T-helper 17 cell (primary cell): ENCODE data around the gene TRIM58. TPM values are rescaled to one million over a fixed set of nuclear protein-coding genes. Genes with fewer than 3 reads are reported as not detected.

ENCODE experiments used
- ATAC-seq: fragments of 150-1000 bp; cut with Tn5 transposase; 2 replicates; pipeline ENCODE4 v1.10.0; 2021; ENCODE audit warnings: mild to moderate bottlenecking, moderate library complexity
- DNase-seq, 3 donors: peaks; one replicate each; pipeline versions ENCODE4 v3.0.0 to v3.0.0-alpha.2; 2020 to 2021
- H3K9me3 ChIP-seq: one replicate; pipeline ENCODE4 v1.7.0; 2013; ENCODE audit warnings: low read length, mild to moderate bottlenecking; ENCODE audit not compliant: control insufficient read depth, poor library complexity, severe bottlenecking
- H3K27ac Mint-ChIP-seq: one replicate; pipeline ENCODE4 v1.8.0; 2022; ENCODE audit warnings: mild to moderate bottlenecking, moderate library complexity, mixed read lengths
- H3K27me3 Mint-ChIP-seq: one replicate; pipeline ENCODE4 v1.8.0; 2022; ENCODE audit warnings: mixed read lengths
- H3K36me3 Mint-ChIP-seq: one replicate; pipeline ENCODE4 v1.8.0; 2022; ENCODE audit warnings: low read depth, mixed read lengths
- H3K4me1 Mint-ChIP-seq: one replicate; pipeline ENCODE4 v1.8.0; 2022; ENCODE audit warnings: mild to moderate bottlenecking, mixed read lengths
- H3K4me3 Mint-ChIP-seq: one replicate; pipeline ENCODE4 v1.8.0; 2022; ENCODE audit warnings: mild to moderate bottlenecking, moderate library complexity, mixed read lengths
- total RNA-seq, 4 donors: library from RNA in 2 of 4; stranded (reverse) in 2 of 4; gene quantifications; one replicate each; pipeline ENCODE4 v1.2.3 and lab custom pipeline; 2022 to 2026

Gene TRIM58
- total RNA-seq, 2 donors from 2014 or later, result 1.2 to 44.2 TPM

DNA sequence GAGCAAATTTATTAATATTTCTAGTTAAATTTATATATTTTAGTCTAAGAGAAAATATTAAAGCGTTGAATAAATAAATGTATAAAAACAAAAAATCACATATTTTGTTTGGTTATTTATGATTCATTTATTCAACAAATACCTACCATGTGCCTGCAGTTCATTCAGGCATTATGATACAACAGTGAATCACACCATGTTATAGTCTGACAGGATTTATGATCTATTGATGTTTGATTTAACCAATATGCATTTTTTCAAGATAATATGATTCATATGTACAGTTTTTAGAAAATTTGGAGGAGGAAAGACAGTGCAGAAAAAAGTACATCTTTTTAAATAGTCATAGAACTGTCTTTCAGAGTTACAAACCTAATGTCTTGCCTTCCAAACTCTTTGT is 7.4 kb upstream of the TRIM58 start:
- DNase-seq, result no peak
- H3K9me3 ChIP-seq, result no peaks in the 10 kb centered on the region
- H3K27ac Mint-ChIP-seq, result no peak overlapping the region
- peaks cover 29% of the 10 kb centered on the region for H3K27me3 Mint-ChIP-seq
- no peaks in the 10 kb centered on the region for H3K36me3 Mint-ChIP-seq
- no peak for ATAC-seq
- no peaks in the 10 kb centered on the region for H3K4me1 Mint-ChIP-seq
- no peak overlapping the region for H3K4me3 Mint-ChIP-seq

DNA sequence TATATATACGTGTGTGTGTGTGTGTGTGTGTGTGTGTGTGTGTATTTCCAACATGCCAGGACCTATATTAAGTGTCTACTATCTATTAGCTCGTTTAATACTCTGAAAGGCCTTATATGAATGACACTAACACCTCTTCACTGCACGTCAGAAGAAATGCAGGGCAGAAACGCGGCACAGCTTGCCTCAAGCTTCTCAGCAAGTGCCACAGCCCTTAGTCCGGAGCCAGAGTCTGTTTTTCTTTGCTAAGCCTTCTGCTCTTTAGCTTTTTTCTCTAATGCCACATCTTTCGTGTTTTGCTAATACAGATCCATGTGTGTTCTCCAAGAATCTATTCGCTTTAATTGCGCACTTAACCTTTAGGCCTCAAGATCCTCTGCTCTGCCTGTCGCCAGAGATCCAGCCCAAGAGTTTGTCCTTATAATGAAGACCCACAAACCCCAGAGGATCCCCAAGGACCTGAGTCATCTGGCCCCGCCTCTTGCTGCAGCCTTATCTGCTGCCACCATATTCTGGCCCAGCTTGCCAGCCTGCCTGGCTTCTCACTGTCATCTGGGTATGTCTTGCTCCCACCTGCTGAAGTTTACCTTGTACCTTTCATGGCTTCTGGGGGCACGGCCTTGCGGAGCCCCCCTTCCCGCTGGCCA is 2.0 kb upstream of the TRIM58 start:
- H3K4me1 Mint-ChIP-seq, result peaks cover 11% of the 10 kb centered on the region
- ATAC-seq (no peak), DNase-seq (no peak)
- H3K27me3 Mint-ChIP-seq, result peaks cover 61% of the 10 kb centered on the region
- H3K9me3 ChIP-seq, result no peaks in the 10 kb centered on the region
- peaks cover 6% of the 10 kb centered on the region for H3K36me3 Mint-ChIP-seq
- no peak overlapping the region for H3K27ac Mint-ChIP-seq
- H3K4me3 Mint-ChIP-seq, result no peak overlapping the region

DNA sequence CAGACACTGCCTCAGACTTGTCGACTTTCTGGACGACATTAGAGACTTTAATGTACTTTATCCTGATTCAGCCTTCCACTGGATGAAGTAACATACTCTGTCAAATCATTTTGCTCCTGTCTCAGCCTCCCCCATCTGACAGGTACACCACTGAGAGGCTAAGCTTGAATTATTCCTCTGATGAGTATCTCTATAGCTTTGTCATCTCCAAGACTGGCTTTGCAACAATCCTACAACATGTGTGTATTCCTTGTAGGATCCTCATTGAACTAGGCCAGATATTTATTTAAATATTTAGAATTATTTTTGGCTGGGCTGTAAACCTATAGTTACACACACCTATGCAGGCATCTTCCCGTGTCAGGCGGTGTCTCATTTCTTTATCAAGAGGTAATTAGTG is 1.1 kb upstream of the TRIM58 start:
- DNase-seq (no peak), ATAC-seq (no peak)
- peaks cover 67% of the 10 kb centered on the region for H3K27me3 Mint-ChIP-seq
- H3K4me1 Mint-ChIP-seq, result peaks cover 11% of the 10 kb centered on the region
- no peaks in the 10 kb centered on the region for H3K9me3 ChIP-seq
- H3K4me3 Mint-ChIP-seq, result peak overlapping the region; percentile 86
- H3K27ac Mint-ChIP-seq, result no peak overlapping the region
- H3K36me3 Mint-ChIP-seq, result peaks cover 6% of the 10 kb centered on the region

DNA sequence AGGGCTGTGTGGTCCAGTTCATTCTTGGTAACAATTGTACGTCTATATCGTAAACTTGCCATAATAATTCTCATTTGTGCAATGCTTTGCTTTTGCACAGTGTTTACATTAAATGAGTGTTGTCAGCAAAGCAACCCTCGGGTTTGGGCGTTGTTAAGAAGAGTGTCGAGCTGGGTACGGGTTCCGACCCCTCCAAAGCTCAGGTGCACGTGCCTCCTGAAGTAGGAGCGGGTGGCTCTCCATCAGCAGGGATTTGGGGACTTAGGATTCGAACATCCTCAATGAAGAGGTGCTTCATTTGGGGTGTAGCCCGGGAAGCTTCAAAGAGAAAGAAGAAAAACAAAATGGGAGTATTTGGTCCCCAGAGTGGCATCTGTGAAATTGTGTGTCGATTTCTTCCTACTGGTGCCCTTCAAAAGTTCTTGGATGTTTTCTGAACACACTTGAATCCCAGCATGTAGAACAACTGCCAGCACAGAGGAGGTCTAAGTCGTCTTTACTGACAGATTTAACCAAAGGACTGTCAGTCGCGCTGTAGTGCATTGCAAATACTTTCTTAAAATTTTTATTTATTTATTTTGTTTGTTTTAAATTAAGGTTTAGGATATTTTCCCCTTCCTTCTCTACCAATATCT is 1.1 kb downstream of the TRIM58 start:
- H3K9me3 ChIP-seq, result no peaks in the 10 kb centered on the region
- Mint-ChIP-seq H3K27ac (no peak overlapping the region), H3K4me1 (peaks cover 11% of the 10 kb centered on the region), H3K27me3 (peaks cover 65% of the 10 kb centered on the region), H3K36me3 (peaks cover 11% of the 10 kb centered on the region), H3K4me3 (peak overlapping the region; percentile 86)
- peak; percentile 20 for ATAC-seq
- no peak for DNase-seq

DNA sequence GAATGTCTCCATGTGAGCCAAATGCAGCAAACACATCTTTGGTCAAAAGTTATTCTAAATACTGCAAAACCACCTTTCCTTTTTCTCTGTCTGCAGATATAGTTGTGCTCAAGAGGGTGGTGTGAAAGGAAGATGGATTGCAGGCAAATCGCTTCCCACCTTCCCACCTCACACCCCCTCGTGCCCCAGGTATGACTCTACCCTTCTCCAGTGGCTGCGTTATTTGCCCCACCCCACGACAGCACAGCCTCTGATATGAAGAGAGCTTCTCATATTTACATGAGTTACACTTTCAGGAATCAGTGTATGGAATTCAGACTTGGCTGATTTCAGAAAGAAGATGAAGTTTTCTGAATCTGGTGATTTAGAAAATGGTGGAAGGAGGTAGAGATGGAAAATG is 5.8 kb downstream of the TRIM58 start:
- Mint-ChIP-seq H3K4me3 (no peak overlapping the region), H3K27me3 (peaks cover 32% of the 10 kb centered on the region), H3K27ac (no peak overlapping the region), H3K4me1 (peaks cover 5% of the 10 kb centered on the region), H3K36me3 (peaks cover 10% of the 10 kb centered on the region)
- H3K9me3 ChIP-seq, result no peaks in the 10 kb centered on the region
- DNase-seq (no peak), ATAC-seq (no peak)

DNA sequence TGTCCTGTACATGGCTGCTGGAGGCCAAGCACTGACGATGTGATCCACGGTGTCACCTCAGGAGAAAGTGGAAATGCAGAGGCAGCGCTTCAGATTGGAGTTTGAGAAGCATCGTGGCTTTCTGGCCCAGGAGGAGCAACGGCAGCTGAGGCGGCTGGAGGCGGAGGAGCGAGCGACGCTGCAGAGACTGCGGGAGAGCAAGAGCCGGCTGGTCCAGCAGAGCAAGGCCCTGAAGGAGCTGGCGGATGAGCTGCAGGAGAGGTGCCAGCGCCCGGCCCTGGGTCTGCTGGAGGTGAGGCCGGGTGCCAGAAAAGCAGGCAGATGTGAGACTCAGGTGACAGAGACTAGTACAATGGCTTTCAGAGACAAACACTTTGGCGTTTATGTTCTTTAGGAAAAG is 7.7 kb downstream of the TRIM58 start:
- Mint-ChIP-seq H3K4me1 (no peaks in the 10 kb centered on the region), H3K27me3 (peaks cover 26% of the 10 kb centered on the region), H3K36me3 (peaks cover 6% of the 10 kb centered on the region), H3K27ac (no peak overlapping the region), H3K4me3 (no peak overlapping the region)
- DNase-seq (no peak), ATAC-seq (no peak)
- no peaks in the 10 kb centered on the region for H3K9me3 ChIP-seq

DNA sequence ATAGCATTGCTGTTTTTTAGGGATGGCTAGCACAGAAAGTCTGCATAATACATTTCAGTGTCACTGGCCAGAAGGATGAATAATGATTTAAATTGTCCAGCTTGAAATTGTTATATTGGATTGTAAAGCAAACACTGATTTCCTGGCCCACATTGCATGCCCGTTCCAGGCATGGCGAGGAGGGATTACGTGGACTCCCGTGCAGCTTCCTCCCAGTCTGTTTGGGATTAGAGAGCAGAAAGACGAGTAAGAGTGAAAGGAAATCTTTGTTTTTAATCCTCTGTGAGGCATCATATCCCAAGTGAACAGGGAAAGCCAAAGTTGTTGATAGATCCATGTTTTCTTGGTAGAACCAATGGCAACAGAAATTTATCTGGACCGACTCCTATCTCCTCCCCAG is 8.4 kb downstream of the TRIM58 start:
- Mint-ChIP-seq H3K36me3 (peaks cover 6% of the 10 kb centered on the region), H3K27ac (no peak overlapping the region), H3K27me3 (peaks cover 21% of the 10 kb centered on the region), H3K4me3 (no peak overlapping the region), H3K4me1 (no peaks in the 10 kb centered on the region)
- H3K9me3 ChIP-seq, result no peaks in the 10 kb centered on the region
- ATAC-seq (no peak), DNase-seq (no peak)

DNA sequence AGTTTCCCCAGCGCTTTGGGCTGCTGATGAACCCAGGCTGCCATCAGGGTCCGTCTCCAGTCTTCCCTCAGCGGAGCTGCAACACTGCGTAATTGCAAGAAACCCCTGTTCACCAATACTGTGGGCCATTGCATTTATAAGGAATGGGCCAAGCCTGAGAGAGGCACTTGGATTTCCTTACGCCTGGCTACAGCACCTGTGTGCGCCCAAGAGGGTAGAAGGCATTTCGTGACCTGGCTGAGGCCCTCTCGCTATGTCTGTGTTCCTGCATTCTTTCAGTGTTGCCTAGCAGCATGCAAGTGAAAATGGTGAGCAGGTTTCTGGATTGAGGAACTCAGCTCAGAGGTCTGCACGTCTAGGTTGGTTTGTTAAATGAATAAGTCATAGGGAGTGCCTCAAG is 26.4 kb downstream of the TRIM58 start:
- H3K4me1 Mint-ChIP-seq, result no peaks in the 10 kb centered on the region
- ATAC-seq (no peak), DNase-seq (no peak)
- H3K9me3 ChIP-seq, result no peaks in the 10 kb centered on the region
- H3K36me3 Mint-ChIP-seq, result no peaks in the 10 kb centered on the region
- no peak overlapping the region for H3K4me3 Mint-ChIP-seq
- H3K27me3 Mint-ChIP-seq, result peaks cover 3% of the 10 kb centered on the region
- H3K27ac Mint-ChIP-seq, result no peak overlapping the region

DNA sequence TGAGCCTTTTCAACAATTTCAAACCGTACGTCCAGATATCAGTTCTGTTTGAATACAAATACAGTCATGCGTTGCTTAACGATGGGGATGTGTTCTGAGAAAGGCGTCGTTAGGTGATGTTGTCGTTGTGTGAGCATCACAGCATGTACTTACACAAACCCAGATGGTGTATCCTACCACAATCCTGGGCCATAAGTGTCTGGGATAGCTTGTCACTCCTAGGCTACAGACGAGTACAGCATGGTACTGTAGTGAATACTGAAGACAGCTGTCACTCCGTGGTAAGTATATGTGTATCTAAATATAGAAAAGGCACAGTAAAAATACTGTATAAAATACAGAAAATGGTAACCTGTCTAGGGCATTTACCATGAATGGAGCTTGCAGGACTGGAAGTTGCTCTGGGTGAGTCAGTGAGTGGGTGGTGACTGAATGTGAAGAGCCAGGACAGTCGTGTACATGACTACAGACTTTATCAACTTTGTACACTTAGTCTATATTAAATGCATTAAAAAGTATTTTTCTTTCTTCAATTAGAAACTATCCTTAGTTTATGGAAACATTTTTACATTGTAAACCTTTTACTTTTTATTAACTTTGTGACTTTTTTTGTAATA is 27.9 kb downstream of the TRIM58 start:
- H3K9me3 ChIP-seq, result no peaks in the 10 kb centered on the region
- Mint-ChIP-seq H3K27me3 (no peaks in the 10 kb centered on the region), H3K27ac (no peak overlapping the region), H3K4me1 (no peaks in the 10 kb centered on the region), H3K36me3 (no peaks in the 10 kb centered on the region), H3K4me3 (no peak overlapping the region)
- DNase-seq, result no peak
- ATAC-seq, result no peak

DNA sequence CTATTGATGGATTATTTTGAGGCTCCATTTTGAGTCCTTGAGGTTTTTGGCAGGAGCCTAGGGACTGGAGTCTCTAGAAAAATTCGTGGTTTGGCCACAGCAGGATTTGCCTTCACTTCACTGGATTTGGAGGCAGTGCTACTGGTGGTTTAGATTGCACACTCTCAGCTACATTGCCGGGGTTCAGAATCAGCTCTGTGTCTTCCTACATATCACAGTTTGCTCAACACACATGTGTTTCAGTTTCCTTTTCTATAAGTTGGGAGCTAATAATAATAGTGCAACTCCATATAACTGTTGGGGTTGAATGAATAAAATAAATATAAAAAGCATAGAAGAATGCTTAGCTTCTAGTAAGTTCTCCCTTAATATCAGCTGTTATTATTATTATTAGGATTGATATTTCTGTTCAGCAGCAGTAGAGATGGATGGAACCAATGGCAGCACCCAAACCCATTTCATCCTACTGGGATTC is 38.2 kb downstream of the TRIM58 start, which contains the start of gene OR2W3:
Gene OR2W3 (plus strand): TSS at position 425 of the 475 bp plus-strand sequence. CDS start 0 bp downstream, at position 425.
- no peak within 1 kb of the TSS for H3K27ac Mint-ChIP-seq
- H3K4me1 Mint-ChIP-seq, result no peaks in the 10 kb centered on the region
- ATAC-seq, result no peak
- H3K36me3 Mint-ChIP-seq, result no peaks in the 10 kb centered on the region
- DNase-seq, result no peak
- no peak within 1 kb of the TSS for H3K4me3 Mint-ChIP-seq
- peaks cover 16% of the 10 kb centered on the region for H3K27me3 Mint-ChIP-seq
- H3K9me3 ChIP-seq, result no peaks in the 10 kb centered on the region

DNA sequence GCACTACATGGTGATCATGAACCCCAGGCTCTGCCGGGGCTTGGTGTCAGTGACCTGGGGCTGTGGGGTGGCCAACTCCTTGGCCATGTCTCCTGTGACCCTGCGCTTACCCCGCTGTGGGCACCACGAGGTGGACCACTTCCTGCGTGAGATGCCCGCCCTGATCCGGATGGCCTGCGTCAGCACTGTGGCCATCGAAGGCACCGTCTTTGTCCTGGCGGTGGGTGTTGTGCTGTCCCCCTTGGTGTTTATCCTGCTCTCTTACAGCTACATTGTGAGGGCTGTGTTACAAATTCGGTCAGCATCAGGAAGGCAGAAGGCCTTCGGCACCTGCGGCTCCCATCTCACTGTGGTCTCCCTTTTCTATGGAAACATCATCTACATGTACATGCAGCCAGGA is 39.0 kb downstream of the TRIM58 start:
- H3K4me3 Mint-ChIP-seq, result no peak overlapping the region

DNA sequence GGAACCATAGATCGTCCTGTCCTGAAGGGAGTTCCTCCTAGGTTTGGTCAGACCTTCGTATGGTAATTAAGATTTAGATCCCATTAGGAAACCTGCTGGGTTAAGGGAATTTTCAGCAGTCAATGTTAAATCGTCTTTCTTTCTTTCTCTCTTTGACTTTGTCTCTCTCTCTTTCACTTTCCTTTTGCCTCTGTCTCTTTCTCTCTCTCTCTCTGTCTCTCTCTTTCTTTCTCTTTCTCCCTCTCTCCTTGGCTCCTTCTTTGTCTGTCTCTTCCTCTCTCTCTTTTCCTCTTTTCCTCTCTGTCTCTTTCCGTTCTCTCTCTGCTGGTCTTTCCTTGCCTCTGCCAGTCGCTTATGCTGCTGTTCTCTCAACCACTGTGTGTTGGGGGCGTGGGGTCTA is 47.1 kb downstream of the TRIM58 start:
- Mint-ChIP-seq H3K4me3 (no peak overlapping the region), H3K27ac (no peak overlapping the region), H3K27me3 (no peaks in the 10 kb centered on the region), H3K4me1 (peaks cover 8% of the 10 kb centered on the region), H3K36me3 (no peaks in the 10 kb centered on the region)
- no peaks in the 10 kb centered on the region for H3K9me3 ChIP-seq
- ATAC-seq, result no peak
- DNase-seq, result no peak

More for the DNA sequence above, 39.0 kb downstream of the TRIM58 start:
- Mint-ChIP-seq H3K27ac (no peak overlapping the region), H3K36me3 (no peaks in the 10 kb centered on the region), H3K27me3 (peaks cover 16% of the 10 kb centered on the region), H3K4me1 (no peaks in the 10 kb centered on the region)
- no peak for ATAC-seq
- DNase-seq, result no peak
- no peaks in the 10 kb centered on the region for H3K9me3 ChIP-seq

DNA sequence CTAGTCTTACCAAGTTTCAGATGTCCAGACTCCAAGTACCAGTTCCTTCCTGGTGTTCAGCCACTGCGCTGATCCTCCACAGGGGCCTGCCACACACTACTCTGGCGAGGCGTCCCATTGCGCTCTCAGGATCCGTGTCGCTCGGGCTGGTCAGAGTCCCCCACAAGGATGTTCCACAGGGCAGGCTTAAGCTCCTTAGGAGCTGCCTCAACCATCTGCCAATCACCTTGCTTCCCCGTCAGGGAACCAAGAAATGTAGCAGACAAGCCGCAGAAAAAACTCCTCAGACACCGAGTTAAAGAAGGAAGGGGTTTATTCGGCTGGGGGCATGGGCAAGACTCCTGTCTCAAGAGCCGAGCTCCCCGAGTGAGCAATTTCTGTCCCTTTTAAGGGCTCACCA is 48.2 kb downstream of the TRIM58 start:
- Mint-ChIP-seq H3K27ac (no peak overlapping the region), H3K4me3 (no peak overlapping the region), H3K27me3 (no peaks in the 10 kb centered on the region), H3K36me3 (no peaks in the 10 kb centered on the region), H3K4me1 (peaks cover 8% of the 10 kb centered on the region)
- H3K9me3 ChIP-seq, result no peaks in the 10 kb centered on the region
- ATAC-seq (no peak), DNase-seq (no peak)
